Smooth muscle cell (in vitro differentiated cells): ENCODE results near the gene EZR. TPM values are rescaled to one million over a fixed set of nuclear protein-coding genes. Genes with fewer than 3 reads are reported as not detected.

Experiments
- DNase-seq: peaks from one replicate; lab custom pipeline; 2025; ENCODE audit not compliant: unreplicated experiment; lab: John Stamatoyannopoulos, UW
- H2AFZ ChIP-seq: fragments of 200-600 bp; sonication (generic); 2 replicates; pipeline ENCODE4 v1.6.0; 2016; ENCODE audit warnings: antibody characterized with exemption, low read depth, mild to moderate bottlenecking
- H3F3A ChIP-seq: fragments of 200-600 bp; sonication (generic); 2 replicates; pipeline ENCODE4 v1.6.0; 2017; ENCODE audit warnings: antibody characterized with exemption, low read depth
- H3K27ac ChIP-seq: fragments of 200-600 bp; sonication (generic); 2 replicates; pipeline ENCODE4 v1.5.1; 2016; ENCODE audit warnings: low read depth, mild to moderate bottlenecking
- H3K27me3 ChIP-seq: fragments of 200-600 bp; sonication (generic); 2 replicates; pipeline ENCODE4 v1.6.1; 2016; ENCODE audit warnings: low read depth, mild to moderate bottlenecking
- H3K36me3 ChIP-seq: fragments of 200-600 bp; sonication (generic); 2 replicates; pipeline ENCODE4 v1.5.1; 2016; ENCODE audit warnings: low read depth
- H3K4me1 ChIP-seq: fragments of 200-600 bp; sonication (generic); 2 replicates; pipeline ENCODE4 v1.5.1; 2016; ENCODE audit warnings: low read depth
- H3K4me2 ChIP-seq: fragments of 200-600 bp; sonication (generic); 2 replicates; pipeline ENCODE4 v1.6.0; 2016; ENCODE audit warnings: mild to moderate bottlenecking
- H3K4me3 ChIP-seq: fragments of 200-600 bp; sonication (generic); 2 replicates; pipeline ENCODE4 v1.5.1; 2016; ENCODE audit warnings: mild to moderate bottlenecking
- H3K79me2 ChIP-seq: fragments of 200-600 bp; sonication (generic); 2 replicates; pipeline ENCODE4 v1.6.0; 2016; ENCODE audit warnings: low read depth, mild to moderate bottlenecking
- H3K9ac ChIP-seq: fragments of 200-600 bp; sonication (generic); 2 replicates; pipeline ENCODE4 v1.6.0; 2016; ENCODE audit warnings: low read depth
- H3K9me3 ChIP-seq: fragments of 200-600 bp; sonication (generic); replicated peaks from 2 replicates; pipeline ENCODE4 v1.5.1; 2016; ENCODE audit warnings: low read depth
- H4K20me1 ChIP-seq: fragments of 200-600 bp; sonication (generic); 2 replicates; pipeline ENCODE4 v1.6.0; 2016; ENCODE audit warnings: low read depth
- CTCF ChIP-seq: fragments of 200-600 bp; sonication (generic); IDR thresholded peaks from 2 replicates; pipeline ENCODE4 v1.5.1; 2017; ENCODE audit warnings: borderline replicate concordance, mild to moderate bottlenecking, antibody characterized with exemption; ENCODE audit not compliant: insufficient read depth, poor library complexity, severe bottlenecking
- WGBS: methylation state at CpG from one replicate; pipeline ENCODE4 v1.1.7; 2016; ENCODE audit warnings: low lambda C conversion rate; 5-methylcytosine and 5-hydroxymethylcytosine counted together
- polyA plus RNA-seq: library from polyadenylated mRNA; unstranded; fragments of >200 nt; fragmentation: Nextera tagmentation; extraction: Ambion mirVana; gene quantifications from 2 replicates; pipeline ENCODE4 v1.2.1, GENCODE V29; 2016
- total RNA-seq: library from RNA; depleted of rRNA; stranded (reverse); fragments of >200 nt; gene quantifications from 2 replicates; pipeline ENCODE4 v1.2.3, GENCODE V29; 2014

EZR gene
- total and polyA plus RNA-seq, 2 experiments from 2014 or later: 55.0 to 113 TPM

GRCh38 chr6:158772851-158773371 is 46.3 kb downstream of the EZR start:
- H3K9ac ChIP-seq: no peak overlapping the region
- no peak for DNase-seq

GRCh38 chr6:158772172-158772571 is 47.0 kb downstream of the EZR start:
- no peaks in the 10 kb centered on the region for H3K79me2 ChIP-seq
- no peak for TF ChIP-seq CTCF
- no peaks in the 10 kb centered on the region for H3F3A ChIP-seq
- no peaks in the 10 kb centered on the region for H3K36me3 ChIP-seq
- peaks cover 11% of the 10 kb centered on the region for H4K20me1 ChIP-seq
- H3K4me1 ChIP-seq: no peaks in the 10 kb centered on the region
- H2AFZ ChIP-seq: no peak overlapping the region
- no peak for DNase-seq
- WGBS: 94% methylated on average over 11 of the region's 11 CpGs
- H3K9me3 ChIP-seq: no peaks in the 10 kb centered on the region
- peak overlapping the region; percentile 42 for H3K27ac ChIP-seq
- no peak overlapping the region for H3K9ac ChIP-seq
- no peak overlapping the region for H3K4me3 ChIP-seq
- no peaks in the 10 kb centered on the region for H3K27me3 ChIP-seq
- H3K4me2 ChIP-seq: no peak overlapping the region

More at GRCh38 chr6:158772851-158773371, 46.3 kb downstream of the EZR start:
- Histone ChIP-seq H3K79me2 (no peaks in the 10 kb centered on the region), H3K9me3 (no peaks in the 10 kb centered on the region), H4K20me1 (peaks cover 14% of the 10 kb centered on the region), H3K36me3 (no peaks in the 10 kb centered on the region), H3K4me1 (no peaks in the 10 kb centered on the region), H3F3A (no peaks in the 10 kb centered on the region), H3K27ac (peak overlapping the region; percentile 42), H2AFZ (no peak overlapping the region), H3K4me3 (no peak overlapping the region), H3K4me2 (no peak overlapping the region), H3K27me3 (no peaks in the 10 kb centered on the region)
- 83% methylated on average over 6 of the region's 6 CpGs for WGBS
- no peak for TF ChIP-seq CTCF

GRCh38 chr6:158771399-158772152 is 47.6 kb downstream of the EZR start:
- H3K79me2 ChIP-seq: no peaks in the 10 kb centered on the region
- no peak overlapping the region for H3K27ac ChIP-seq
- no peaks in the 10 kb centered on the region for H3K4me1 ChIP-seq
- no peaks in the 10 kb centered on the region for H3K27me3 ChIP-seq
- no peaks in the 10 kb centered on the region for H3K9me3 ChIP-seq
- H3K4me3 ChIP-seq: no peak overlapping the region
- WGBS: 93% methylated on average over 16 of the region's 16 CpGs
- H3K36me3 ChIP-seq: no peaks in the 10 kb centered on the region
- no peaks in the 10 kb centered on the region for H3F3A ChIP-seq
- H3K4me2 ChIP-seq: no peak overlapping the region
- no peak for DNase-seq
- no peak overlapping the region for H2AFZ ChIP-seq
- peaks cover 7% of the 10 kb centered on the region for H4K20me1 ChIP-seq
- TF ChIP-seq CTCF: no peak
- no peak overlapping the region for H3K9ac ChIP-seq
